HCT116 (cell line): Measurements from ENCODE around the gene TMTC1. TPM values are rescaled to one million over a fixed set of nuclear protein-coding genes. Genes with fewer than 3 reads are reported as not detected.

Source experiments
- ATAC-seq: fragments of 200-7000 bp; cut with Tn5 transposase; 2 replicates; pipeline ENCODE4 v1.9.1; 2020; ENCODE audit warnings: mild to moderate bottlenecking, moderate library complexity
- BruUV-seq: library from RNA; stranded (reverse); fragments of 400-500 nt; replicated peaks from 2 replicates; lab custom pipeline; 2021; lab: Mats Ljungman, UMichigan
- CTCF ChIA-PET: fragments of 300-600 bp; sonication (Branson Sonifier 250); formaldehyde crosslinking; loops from one replicate; lab custom pipeline; 2021; ENCODE audit warnings: antibody characterized with exemption; lab: Charles Lee
- POLR2A ChIA-PET: fragments of 300-600, 350-600 bp; sonication (Branson Sonifier 250); formaldehyde crosslinking; loops from one replicate; lab custom pipeline; 2021; ENCODE audit warnings: antibody characterized with exemption; lab: Charles Lee
- RAD21 ChIA-PET, 2 experiments: fragments of 300-600 bp; sonication (Branson Sonifier 250); formaldehyde crosslinking; loops; one replicate each; lab custom pipeline; 2023; ENCODE audit warnings: low total read pairs in 2 of 2; ENCODE audit not compliant: uncharacterized antibody in 2 of 2, unreplicated experiment in 2 of 2, low non-redundant PET in 1 of 2; lab: Charles Lee
- DNase-seq: peaks from one replicate; pipeline ENCODE4 v3.0.0-alpha.2; 2010; ENCODE audit warnings: low read depth, low spot score
- H2AFZ ChIP-seq: fragments of 200-600 bp; shearing (Covaris generic), sonication (generic); 2 replicates; pipeline ENCODE4 v1.6.1; 2017; ENCODE audit warnings: low read depth, mixed run types, mixed read lengths, antibody characterized with exemption, low read length; ENCODE audit not compliant: poor library complexity, severe bottlenecking
- H3K27ac ChIP-seq: 2 replicates; pipeline ENCODE4 v1.5.1; 2012; ENCODE audit warnings: low read depth, low read length
- H3K27me3 ChIP-seq: fragments of 200-600 bp; sonication (generic); 2 replicates; pipeline ENCODE4 v1.6.1; 2016; ENCODE audit warnings: mixed run types, low read length, mixed read lengths; ENCODE audit not compliant: insufficient read depth
- H3K36me3 ChIP-seq, 2 experiments: fragments of 200-500 bp in 1 of 2; fragments of 200-600 bp in 1 of 2; sonication (Bioruptor generic) in 1 of 2; sonication (generic) in 1 of 2; 2 replicates each; pipeline versions ENCODE4 v1.5.1 to v1.6.1; 2014 to 2016; ENCODE audit warnings: low read length in 2 of 2, inconsistent platforms in 1 of 2, mixed read lengths in 1 of 2, mixed run types in 1 of 2; ENCODE audit not compliant: insufficient read depth in 2 of 2, control insufficient read depth in 1 of 2
- H3K4me1 ChIP-seq, 2 experiments: fragments of 200-600 bp in 1 of 2; sonication (generic) in 1 of 2; 2 replicates each; pipeline versions ENCODE4 v1.5.1 to v1.6.1; 2012 to 2017; ENCODE audit warnings: low read length in 2 of 2, inconsistent platforms in 1 of 2, mild to moderate bottlenecking in 1 of 2, mixed read lengths in 1 of 2, mixed run types in 1 of 2, moderate library complexity in 1 of 2; ENCODE audit not compliant: insufficient read depth in 2 of 2, control insufficient read depth in 1 of 2
- H3K4me2 ChIP-seq: fragments of 200-600 bp; sonication (generic); 2 replicates; pipeline ENCODE4 v1.6.1; 2017; ENCODE audit warnings: mixed run types, low read length, mixed read lengths
- H3K4me3 ChIP-seq, 2 experiments: fragments of 200-600 bp in 1 of 2; sonication (generic) in 1 of 2; replicated peaks in 1 of 2; 2 replicates each; pipeline ENCODE4 v1.5.1; 2011 to 2016; ENCODE audit warnings: low read length in 2 of 2, control low read depth in 1 of 2, low read depth in 1 of 2, mild to moderate bottlenecking in 1 of 2, mixed read lengths in 1 of 2, mixed run types in 1 of 2
- H3K79me2 ChIP-seq: fragments of 200-600 bp; sonication (generic); 2 replicates; pipeline ENCODE4 v1.6.1; 2017; ENCODE audit warnings: mild to moderate bottlenecking, mixed run types, low read length, moderate library complexity, mixed read lengths; ENCODE audit not compliant: insufficient read depth
- H3K9ac ChIP-seq: fragments of 200-600 bp; sonication (generic); 2 replicates; pipeline ENCODE4 v1.6.1; 2016; ENCODE audit warnings: low read length, mixed read lengths
- H3K9me2 ChIP-seq: fragments of 200-600 bp; sonication (generic), shearing (Covaris generic); 2 replicates; pipeline ENCODE4 v1.6.1; 2017; ENCODE audit warnings: mixed run types, mild to moderate bottlenecking, moderate library complexity; ENCODE audit not compliant: insufficient read depth
- H3K9me3 ChIP-seq, 2 experiments: fragments of 200-500 bp in 1 of 2; fragments of 200-600 bp in 1 of 2; sonication (Bioruptor generic) in 1 of 2; sonication (generic) in 1 of 2; 2 replicates each; pipeline ENCODE4 v1.6.1; 2014 to 2017; ENCODE audit warnings: low read length in 2 of 2, mixed read lengths in 2 of 2, inconsistent platforms in 1 of 2, low read depth in 1 of 2, mild to moderate bottlenecking in 1 of 2, mixed run types in 1 of 2, moderate library complexity in 1 of 2; ENCODE audit not compliant: control insufficient read depth in 1 of 2, insufficient read depth in 1 of 2
- H4K20me1 ChIP-seq: fragments of 200-600 bp; sonication (generic), shearing (Covaris generic); 2 replicates; pipeline ENCODE4 v1.6.1; 2017; ENCODE audit warnings: mixed run types, mild to moderate bottlenecking, moderate library complexity; ENCODE audit not compliant: insufficient read depth
- CBX3 ChIP-seq: IDR thresholded peaks from 2 replicates; pipeline ENCODE4 v1.6.1; 2012; ENCODE audit warnings: low read depth
- CEBPB ChIP-seq: IDR thresholded peaks from 2 replicates; pipeline ENCODE4 v1.6.1; 2012; ENCODE audit warnings: low read depth
- EZH2 ChIP-seq: fragments of 200-600 bp; sonication (generic); IDR thresholded peaks from 2 replicates; pipeline ENCODE4 v1.6.1; 2017; ENCODE audit warnings: antibody characterized with exemption, mixed run types
- EZH2phosphoT487 ChIP-seq: fragments of 200-600 bp; IDR thresholded peaks from 2 replicates; pipeline ENCODE4 v1.6.1; 2018; ENCODE audit warnings: antibody characterized with exemption, borderline replicate concordance
- JUND ChIP-seq: IDR thresholded peaks from 2 replicates; pipeline ENCODE4 v1.6.1; 2012
- MAX ChIP-seq: IDR thresholded peaks from 2 replicates; pipeline ENCODE4 v1.6.1; 2012
- POLR2AphosphoS5 ChIP-seq: IDR thresholded peaks from 2 replicates; pipeline ENCODE4 v1.6.1; 2011; ENCODE audit warnings: mild to moderate bottlenecking, low read depth, low read length, moderate library complexity
- RAD21 ChIP-seq: IDR thresholded peaks from 2 replicates; pipeline ENCODE4 v1.6.1; 2012; ENCODE audit warnings: low read depth, mild to moderate bottlenecking
- REST ChIP-seq: IDR thresholded peaks from 2 replicates; pipeline ENCODE4 v1.6.1; 2012; ENCODE audit warnings: low read depth
- SIN3A ChIP-seq: IDR thresholded peaks from 2 replicates; pipeline ENCODE4 v1.6.1; 2012; ENCODE audit warnings: low read depth
- SP1 ChIP-seq: IDR thresholded peaks from 2 replicates; pipeline ENCODE4 v1.6.1; 2012; ENCODE audit warnings: low read depth
- SRF ChIP-seq: IDR thresholded peaks from 2 replicates; pipeline ENCODE4 v1.6.1; 2012; ENCODE audit warnings: low read depth
- TCF7L2 ChIP-seq: IDR thresholded peaks from 2 replicates; pipeline ENCODE4 v1.7.0; 2011; ENCODE audit warnings: borderline replicate concordance, inconsistent platforms; ENCODE audit not compliant: insufficient read depth, insufficient read length; ENCODE audit errors: extremely low read depth
- YY1 ChIP-seq: IDR thresholded peaks from 2 replicates; pipeline ENCODE4 v1.6.1; 2011; ENCODE audit warnings: low read length, low read depth, moderate library complexity, mild to moderate bottlenecking; ENCODE audit not compliant: insufficient replicate concordance; ENCODE audit errors: extremely low read depth
- ZBTB33 ChIP-seq: IDR thresholded peaks from 2 replicates; pipeline ENCODE4 v1.6.1; 2011; ENCODE audit warnings: mild to moderate bottlenecking, low read length, moderate library complexity; ENCODE audit not compliant: insufficient replicate concordance; ENCODE audit errors: extremely low read depth
- ZFX ChIP-seq: fragments of 450-650 bp; IDR thresholded peaks from 2 replicates; pipeline ENCODE4 v1.6.1; 2017
- ZNF274 ChIP-seq: fragments of 200-500 bp; sonication (Bioruptor generic); IDR thresholded peaks from 2 replicates; pipeline ENCODE4 v1.6.1; 2014; ENCODE audit warnings: mild to moderate bottlenecking, low read depth, low read length, inconsistent platforms
- intact Hi-C: fragments of 100-400 bp; cut with micrococcal nuclease; formaldehyde crosslinking; loops from 2 replicates; pipeline ENCODE4 v1.10.0; 2022
- total RNA-seq: library from RNA; stranded (reverse); gene quantifications from one replicate; pipeline ENCODE4 v1.2.1, GENCODE V29; 2021; ENCODE audit not compliant: unreplicated experiment

TMTC1 gene
- total RNA-seq, 1 experiment from 2014 or later = 2.0 TPM

- TF ChIP-seq EZH2phosphoT487 (no peak), ZFX (no peak), JUND (no peak), POLR2AphosphoS5 (no peak), TCF7L2 (no peak), EZH2 (no peak), MAX (no peak), ZBTB33 (no peak), YY1 (no peak), CBX3 (no peak), CEBPB (no peak), ZNF274 (no peak)
Observed at GRCh38 chr12:29667011-29667410, 116.7 kb downstream of the TMTC1 start (continued).

- Histone ChIP-seq H3K79me2 (no peaks in the 10 kb centered on the region), H3K9me2 (no peaks in the 10 kb centered on the region), H3K4me3 (no peak overlapping the region), H2AFZ (no peak overlapping the region), H3K9me3 (no peaks in the 10 kb centered on the region), H3K27me3 (no peaks in the 10 kb centered on the region), H3K9ac (no peak overlapping the region), H3K4me2 (no peak overlapping the region), H3K27ac (no peak overlapping the region), H3K36me3 (no peaks in the 10 kb centered on the region), H4K20me1 (no peaks in the 10 kb centered on the region), H3K4me1 (no peaks in the 10 kb centered on the region)
- intact Hi-C loops = no loop called here
- DNase-seq (no peak), ATAC-seq (no peak)
- no TSS peak for BruUV-seq
- RAD21 ChIA-PET = no interaction called here
- no peak for TF ChIP-seq POLR2AphosphoS5
- no peak for TF ChIP-seq ZFX
- no peak for TF ChIP-seq SIN3A
- no peak for TF ChIP-seq YY1
- TF ChIP-seq EZH2phosphoT487 = no peak
- TF ChIP-seq RAD21 = no peak
- TF ChIP-seq SP1 = no peak
- no peak for TF ChIP-seq SRF
- TF ChIP-seq REST = no peak
- TF ChIP-seq CBX3 = no peak
- POLR2A ChIA-PET = no interaction called here
- CTCF ChIA-PET = no interaction called here
Observed at GRCh38 chr12:29665107-29665506, 118.6 kb downstream of the TMTC1 start.
